ENCODE data around the gene NUCKS1.

NUCKS1 gene

DNA sequence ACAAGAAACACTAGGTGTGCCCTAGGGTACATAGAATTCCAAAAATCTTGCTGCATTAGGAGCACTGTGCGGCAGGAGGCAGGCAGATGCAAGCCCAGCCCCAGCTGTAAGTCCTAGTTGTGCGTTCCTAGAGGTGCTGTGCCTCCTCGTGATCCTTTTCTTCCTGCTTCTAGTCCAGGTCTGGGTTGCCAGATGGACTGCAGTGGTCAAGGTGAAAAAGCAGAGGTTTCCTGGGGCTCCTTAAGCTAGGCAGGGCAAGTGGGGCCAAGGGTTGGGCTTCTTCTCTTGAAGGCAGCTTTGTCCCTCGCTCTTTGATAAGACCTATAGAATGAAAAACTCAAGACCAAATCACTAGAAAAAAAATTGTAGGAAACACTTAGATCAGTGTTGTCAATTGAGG is 48.1 kb downstream of the NUCKS1 start:
- DNase-seq (ENCODE audit: low read depth in 1 of 2, low spot score in 1 of 2), result no peak

DNA sequence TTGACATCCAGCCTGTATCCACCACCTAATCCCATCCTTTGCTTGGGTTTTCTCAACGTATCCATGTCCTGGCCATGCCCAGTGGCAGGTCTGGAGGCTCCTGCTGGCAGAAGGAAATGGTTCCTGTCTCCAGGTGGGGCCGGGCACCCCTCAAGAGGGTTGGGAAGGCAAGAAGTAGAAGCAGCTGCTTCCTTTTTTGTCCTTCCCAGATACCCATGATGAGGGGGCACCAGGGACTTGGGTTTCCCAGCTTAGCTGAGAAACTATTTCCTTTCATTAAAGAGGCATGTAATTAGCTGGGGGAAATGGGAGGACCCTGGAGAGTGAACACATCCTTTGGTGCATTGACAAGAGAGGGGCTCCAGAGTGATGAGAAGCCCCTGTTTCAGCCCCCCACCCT is 48.6 kb downstream of the NUCKS1 start:
- no peak for DNase-seq (ENCODE audit: low read depth in 1 of 2, low spot score in 1 of 2)

DNA sequence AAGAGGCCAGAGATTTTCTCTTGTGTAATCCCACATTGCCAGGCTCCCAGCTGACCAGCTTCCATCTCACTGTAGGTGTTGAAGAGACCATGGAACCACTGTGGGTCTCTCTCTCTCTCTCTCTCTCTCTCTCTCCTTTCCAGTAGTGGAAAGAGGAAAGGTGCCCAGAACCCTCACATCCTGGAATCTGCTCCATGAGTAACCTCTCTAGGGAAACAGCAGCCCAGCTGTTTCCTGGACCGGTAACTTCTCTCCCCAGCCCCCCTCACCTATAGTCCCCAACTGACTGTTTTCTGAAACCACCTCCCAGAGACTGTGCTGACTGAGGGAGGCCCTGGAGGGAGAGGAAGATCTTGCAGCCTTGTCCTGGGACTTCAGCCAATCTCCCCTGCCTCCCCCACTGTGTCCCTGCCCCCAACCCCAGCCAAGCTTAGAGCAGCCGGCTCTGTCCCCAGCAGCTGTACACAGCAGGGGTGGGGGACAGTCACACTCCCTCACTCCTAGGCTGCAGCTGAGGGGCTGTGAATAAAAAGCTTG is 49.0 kb downstream of the NUCKS1 start:
- DNase-seq (ENCODE audit: low read depth in 1 of 2, low spot score in 1 of 2), result no peak

DNA sequence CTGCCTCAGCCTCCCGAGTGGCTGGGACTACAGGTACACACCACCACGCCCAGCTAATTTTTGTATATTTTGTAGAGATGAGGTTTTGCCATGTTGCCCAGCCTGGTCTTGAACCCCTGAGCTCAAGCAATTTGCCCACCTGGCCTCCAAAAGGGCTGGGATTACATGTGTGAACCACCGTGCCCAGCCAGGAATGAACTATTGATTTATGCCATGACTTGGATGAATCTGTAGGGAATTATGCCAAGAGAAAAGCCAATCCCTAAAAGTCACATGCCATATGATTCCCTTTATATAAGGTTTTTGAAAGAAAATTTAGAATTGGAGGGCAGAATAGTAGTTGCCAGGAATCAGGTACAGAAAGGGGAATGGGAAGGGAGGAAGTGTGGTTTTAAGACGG is 50.6 kb downstream of the NUCKS1 start:
- no peak for DNase-seq (ENCODE audit: low read depth in 1 of 2, low spot score in 1 of 2)

DNA sequence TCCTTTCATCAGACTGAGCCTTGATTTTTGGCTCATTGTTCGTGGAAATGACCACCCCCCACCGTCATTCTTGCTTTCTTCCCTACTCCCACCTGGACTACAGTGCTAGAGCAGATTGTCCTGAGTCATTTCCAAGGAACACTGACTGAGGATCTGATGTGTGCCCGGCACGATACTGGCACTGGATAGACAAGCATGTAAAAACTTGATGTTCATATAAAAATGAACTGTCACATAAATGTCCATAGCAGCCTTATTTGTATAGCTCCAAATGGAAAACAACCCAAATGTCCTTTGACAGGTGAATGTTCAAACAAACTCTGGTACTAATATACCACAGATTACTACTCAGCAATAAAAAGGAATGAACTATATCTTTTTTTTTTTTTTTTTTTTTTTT is 51.1 kb downstream of the NUCKS1 start:
- DNase-seq (ENCODE audit: low read depth in 1 of 2, low spot score in 1 of 2), result no peak

DNA sequence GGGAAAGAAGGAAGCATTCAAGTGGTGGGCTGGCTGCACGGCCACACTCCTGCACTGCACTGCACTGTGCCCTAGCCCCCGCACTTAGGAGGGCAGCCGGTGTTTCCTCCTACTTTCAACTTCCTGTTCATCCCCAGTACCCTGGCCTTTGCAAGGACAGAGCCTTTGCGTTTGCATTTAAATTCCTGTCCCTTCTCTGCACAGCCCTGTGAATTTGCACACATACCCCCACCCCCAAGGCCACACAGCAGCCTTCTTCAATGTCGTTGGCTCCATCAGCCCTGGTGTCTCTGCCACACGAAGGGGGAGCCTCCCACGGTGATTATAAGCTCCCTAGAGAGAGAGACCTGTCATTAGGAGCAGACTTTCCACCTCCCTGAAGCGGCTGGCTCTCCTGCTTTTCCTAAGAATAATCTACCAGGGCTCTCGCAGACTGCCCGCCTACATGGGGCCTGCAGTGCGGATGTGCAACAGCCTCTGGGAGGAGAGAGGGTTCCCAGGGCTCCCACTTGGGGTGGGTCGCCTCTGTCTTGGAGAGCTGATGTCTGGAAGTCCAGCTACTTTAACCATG is 56.5 kb downstream of the NUCKS1 start:
- no peak for DNase-seq (ENCODE audit: low read depth in 1 of 2, low spot score in 1 of 2)

DNA sequence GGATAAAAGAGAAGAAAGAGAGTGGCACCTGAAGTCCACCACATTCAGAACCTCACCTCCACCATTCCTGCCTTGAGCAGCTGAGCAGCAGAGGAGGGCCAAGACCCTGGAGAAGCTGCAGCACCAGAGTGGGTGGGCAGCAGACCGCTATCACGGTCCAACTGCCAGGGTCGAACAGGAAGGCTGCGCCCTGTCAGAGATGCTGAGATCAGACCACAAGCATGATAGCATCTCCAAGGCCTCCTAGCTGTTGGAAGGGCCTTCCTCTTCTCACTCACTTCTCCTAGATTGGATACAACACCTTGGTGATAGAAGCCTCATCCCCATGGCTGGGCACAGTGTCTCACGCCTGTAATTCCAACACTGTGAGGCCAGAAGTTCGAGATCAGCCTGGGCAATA is 57.6 kb downstream of the NUCKS1 start:
- no peak for DNase-seq (ENCODE audit: low read depth in 1 of 2, low spot score in 1 of 2)

DNA sequence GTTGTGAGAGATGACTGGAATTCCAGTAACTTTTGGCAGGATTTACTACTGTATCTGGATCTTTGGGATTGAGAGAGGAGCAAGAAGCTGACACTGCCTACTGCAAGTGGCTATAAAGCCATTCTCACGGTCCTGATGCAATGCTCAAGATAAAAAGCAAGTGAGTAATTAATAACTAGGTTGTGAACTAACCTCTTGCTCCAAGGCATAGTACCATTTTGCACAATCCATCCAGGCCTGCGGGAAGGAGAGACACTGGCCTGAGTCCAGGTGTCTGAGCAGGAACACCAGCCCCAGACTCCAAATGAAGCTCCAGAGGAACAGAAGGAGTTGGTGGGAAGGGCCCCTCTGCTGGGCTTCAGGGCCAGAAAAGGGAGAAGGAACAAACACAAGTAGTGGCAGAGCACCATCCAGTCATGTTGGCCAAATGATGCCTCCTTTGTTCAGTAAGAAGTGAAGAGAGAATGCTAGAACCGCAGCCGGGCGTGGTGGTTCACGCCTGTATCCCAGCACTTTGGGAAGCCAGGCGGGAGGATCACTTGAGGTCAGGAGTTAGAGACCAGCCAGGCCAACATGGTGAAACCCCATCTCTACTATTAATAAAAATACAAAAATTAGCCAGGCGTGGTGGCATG is 59.7 kb downstream of the NUCKS1 start:
- no peak for DNase-seq (ENCODE audit: low read depth in 1 of 2, low spot score in 1 of 2)

DNA sequence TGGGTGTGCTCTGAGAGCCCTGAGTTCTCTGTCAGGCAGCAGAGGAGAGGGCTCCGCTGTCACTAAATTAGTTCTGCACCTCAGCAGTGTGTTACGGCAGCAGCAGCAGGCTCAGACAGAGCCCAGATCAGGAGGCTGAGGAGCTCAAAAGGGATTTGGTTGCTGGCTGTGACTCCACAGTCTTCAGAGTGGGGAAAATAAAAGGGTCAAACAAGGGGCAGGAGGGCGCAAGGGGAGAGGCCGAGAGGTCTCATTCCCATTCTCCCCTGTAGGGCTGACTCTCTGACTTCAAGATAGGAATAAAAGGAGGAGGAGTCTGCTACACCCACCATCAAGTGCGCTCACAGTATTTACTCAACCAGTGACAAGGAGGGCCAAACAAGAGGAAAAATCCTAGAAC is 60.5 kb downstream of the NUCKS1 start:
- DNase-seq (ENCODE audit: low read depth in 1 of 2, low spot score in 1 of 2), result no peak

DNA sequence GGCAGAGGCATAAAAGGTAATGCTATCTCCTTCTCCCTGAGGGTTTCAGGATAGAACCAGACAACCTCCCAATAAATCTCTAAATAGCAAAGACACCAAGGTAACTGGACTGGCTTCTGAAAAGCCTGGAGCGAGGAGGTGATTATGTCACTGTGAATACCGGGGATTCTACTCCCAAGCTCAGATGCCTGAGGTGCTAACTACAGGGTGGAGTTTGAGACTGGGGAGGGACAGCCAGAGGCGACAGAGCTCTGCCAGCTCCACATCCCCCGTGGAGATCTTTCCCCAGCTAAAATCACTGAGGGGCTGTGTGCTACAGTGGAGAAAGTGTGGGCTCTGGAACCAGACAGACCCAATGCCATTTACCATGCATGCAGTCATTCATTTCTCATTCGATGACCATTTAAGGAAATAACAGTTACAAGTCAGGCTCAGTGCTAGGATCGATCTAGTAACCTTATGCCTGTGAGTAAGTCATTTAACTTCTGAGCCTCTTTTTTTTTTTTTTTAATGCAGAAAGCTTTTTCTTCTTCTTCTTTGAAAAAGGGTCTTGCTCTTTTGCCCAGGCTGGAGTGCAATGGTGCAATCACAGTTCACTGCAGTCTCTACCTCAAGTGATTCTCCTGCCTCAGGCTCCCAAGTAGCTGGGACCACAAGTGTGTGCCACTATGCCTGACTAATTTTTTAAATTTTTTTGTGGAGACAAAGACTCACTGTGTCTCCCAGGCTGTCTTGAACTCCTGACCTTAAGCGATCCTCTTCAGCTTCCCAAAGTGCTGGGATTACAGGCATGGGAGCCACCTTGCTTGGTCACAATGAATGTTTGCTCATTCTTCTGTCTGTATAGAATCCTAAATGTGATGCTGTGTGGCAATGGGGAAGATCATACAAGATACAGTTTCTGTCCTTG is 61.6 kb downstream of the NUCKS1 start:
- DNase-seq (ENCODE audit: low read depth in 1 of 2, low spot score in 1 of 2), result no peak

DNA sequence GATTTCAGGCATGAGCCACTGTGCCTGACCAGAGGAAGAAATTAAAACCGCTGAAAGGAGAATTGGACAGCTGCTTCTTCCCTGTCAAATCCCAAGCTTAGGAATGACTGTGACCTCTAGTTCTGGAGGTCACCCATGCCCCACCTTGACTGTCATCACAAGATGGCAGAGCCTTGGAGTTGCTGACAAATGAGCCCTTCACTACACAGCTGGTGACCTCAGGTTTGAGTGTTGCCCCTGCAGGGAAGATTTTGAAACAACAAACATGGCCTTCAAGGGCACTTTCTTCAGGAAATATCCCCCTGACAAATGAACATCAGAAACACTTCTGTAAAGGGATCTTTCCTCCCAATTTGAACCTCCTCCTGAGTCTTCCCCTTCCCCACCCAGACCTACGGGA is 62.7 kb downstream of the NUCKS1 start:
- DNase-seq (ENCODE audit: low read depth in 1 of 2, low spot score in 1 of 2), result no peak

DNA sequence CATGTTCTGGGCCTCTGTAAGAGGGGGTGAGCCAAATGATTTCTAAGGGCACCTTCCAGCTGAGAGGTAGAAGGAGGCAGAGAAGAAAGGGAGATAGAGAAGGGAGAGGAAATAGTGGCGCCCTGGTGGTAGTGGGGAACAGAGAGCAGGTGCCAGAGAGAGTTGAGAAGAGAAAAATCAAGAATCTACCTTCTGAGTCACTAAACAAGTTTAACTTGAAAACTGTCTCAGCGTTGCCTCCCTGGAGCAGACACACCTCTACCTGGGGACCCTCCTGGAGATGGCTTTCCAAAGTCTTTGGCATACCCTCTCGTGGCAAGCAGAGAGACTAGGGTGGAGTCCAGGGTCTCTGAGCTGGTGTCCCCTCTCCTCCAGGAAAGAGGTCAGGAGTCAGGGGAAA is 68.6 kb downstream of the NUCKS1 start:
- no peak for DNase-seq (ENCODE audit: low read depth in 1 of 2, low spot score in 1 of 2)

DNA sequence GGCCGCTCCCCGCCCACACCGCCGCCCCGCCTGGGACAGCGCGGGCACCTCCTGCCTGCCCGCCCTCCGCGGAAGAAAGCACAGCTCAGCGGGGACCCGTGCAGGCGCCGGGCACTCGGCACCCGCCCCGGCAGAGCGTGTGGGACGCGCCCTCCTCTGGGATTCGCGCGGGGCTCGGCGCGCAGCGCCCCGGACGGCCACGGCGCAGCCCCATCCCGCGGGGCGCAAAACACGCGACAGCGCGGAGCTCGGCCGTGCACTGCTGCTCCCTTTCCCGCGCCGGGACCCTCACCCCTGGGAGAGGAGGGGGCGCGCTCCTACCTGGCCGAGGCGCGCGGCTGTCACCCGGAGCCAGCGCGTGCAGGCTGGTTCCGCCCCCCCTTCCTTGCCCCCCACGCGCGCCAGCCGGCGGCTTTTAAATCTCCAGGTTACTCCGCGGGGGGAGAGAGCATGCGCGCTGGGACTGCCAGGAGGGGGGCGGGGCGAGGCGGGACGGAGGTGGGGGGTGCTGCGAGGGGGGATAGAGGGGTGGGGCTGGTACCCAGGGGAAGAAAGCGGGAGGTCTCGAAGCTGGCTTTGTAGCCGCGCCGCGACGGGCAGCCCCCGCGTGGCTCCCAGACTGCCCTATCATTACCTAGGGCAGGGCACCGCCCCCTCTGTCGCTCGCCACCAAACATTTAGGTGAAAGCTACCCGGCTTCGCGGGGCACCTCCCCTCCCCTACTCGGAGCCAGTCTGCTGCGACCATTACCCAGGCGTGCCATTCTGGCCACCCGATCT is 69.7 kb downstream of the NUCKS1 start, which contains the start of gene SLC45A3:
SLC45A3 (minus strand) TSS at position 437 of the 779 bp plus-strand sequence. CDS start 15,853 bp downstream, outside the sequence.
- DNase-seq (ENCODE audit: low read depth in 1 of 2, low spot score in 1 of 2), result peak in 1 of 2 donors; percentile 32

DNA sequence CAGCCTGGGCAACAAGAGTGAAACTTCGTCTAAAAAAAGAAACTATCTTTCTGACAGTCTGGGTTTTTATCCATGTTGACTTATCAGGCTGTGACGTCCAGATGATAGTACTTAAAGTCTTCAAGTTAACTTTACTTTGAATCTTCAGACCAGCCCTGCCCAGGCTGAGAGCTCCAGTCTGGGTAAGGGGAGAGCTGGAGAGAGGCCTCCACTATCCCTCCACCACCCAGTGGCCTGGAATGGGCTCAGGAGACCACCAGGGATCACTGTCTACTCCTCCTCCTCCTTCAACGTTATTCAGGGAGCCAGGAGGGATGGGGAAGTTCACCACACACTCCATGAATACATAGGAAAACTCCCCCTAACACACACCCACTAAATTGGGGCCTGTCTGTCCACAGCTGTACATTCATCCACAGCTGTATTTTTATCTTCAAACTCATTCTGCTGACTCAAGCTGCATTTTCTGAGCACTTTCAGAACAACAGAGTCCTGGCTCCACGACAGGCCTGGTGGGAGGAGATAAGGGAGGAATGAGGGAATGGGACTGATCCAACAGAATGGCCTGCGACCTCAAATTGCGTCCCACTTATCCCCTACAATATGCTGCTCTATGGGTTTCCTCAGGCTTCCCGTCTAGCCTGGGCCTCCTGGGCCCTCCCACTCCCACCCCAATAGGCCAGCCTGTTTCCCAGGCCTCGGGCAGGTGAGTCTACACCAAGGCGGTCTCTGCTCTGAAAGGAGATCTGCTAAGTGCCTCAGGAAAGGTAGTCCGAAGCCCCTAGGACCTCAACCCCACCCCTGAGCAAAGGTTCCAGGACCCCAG is 71.5 kb downstream of the NUCKS1 start:
- no peak for DNase-seq (ENCODE audit: low read depth in 1 of 2, low spot score in 1 of 2)

DNA sequence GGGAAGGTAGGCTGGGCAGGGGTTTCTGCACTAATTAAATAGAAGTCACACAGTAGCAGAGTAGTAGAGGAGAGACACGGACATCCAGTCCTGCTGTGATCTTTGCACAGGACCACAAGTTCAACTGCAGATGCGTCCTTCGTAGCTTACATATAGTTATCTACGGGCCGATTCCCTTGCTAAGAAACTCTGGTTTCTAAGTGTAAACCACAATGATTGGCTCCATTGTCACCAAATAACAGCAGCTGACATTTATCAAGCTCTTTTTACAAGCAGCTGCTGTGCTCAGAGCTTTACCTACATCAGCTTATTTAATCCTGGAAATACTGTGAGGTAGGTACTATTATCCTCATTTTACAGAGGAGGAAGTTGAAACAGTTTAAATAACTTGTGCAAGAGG is 72.8 kb downstream of the NUCKS1 start:
- no peak for DNase-seq (ENCODE audit: low read depth in 1 of 2, low spot score in 1 of 2)

DNA sequence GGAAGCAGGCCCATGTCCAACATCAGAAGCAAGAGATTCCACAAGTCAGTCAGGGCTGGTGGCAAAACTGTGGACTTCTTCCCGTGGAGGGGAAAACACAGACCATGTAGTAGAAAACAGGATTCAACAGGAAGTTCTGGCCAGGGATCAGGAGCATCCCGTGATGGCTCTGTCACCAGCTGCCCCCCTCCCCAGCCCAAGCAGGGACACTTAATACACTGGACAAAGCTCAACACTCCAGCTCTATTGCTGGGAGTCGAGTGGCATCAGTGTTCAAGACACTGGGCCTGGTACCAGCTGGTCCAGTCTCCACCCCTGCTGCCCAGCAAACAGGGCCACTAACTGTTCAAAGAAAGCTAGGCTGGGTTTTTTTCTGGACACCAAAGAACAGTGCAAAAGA is 73.4 kb downstream of the NUCKS1 start:
- DNase-seq (ENCODE audit: low read depth in 1 of 2, low spot score in 1 of 2), result no peak

DNA sequence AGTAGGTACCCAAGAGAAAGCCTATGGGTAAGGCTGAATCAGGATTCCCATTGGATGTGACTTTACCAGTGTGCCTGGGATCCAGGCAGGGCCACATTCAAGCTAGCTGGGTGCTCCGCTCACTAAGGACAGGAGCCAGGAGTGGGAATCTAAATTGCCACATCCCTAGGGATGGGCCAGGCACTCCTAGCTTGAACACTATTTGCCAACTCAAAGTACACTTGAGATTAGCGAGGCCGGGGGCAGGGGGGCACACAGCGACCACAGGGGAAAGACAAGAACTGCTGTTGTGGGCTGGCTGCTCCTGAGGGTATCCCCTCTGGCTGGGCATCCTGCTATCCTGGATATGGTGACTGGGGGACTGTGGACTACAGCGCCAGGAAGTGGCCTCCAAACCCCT is 74.0 kb downstream of the NUCKS1 start:
- DNase-seq (ENCODE audit: low read depth in 1 of 2, low spot score in 1 of 2), result no peak

DNA sequence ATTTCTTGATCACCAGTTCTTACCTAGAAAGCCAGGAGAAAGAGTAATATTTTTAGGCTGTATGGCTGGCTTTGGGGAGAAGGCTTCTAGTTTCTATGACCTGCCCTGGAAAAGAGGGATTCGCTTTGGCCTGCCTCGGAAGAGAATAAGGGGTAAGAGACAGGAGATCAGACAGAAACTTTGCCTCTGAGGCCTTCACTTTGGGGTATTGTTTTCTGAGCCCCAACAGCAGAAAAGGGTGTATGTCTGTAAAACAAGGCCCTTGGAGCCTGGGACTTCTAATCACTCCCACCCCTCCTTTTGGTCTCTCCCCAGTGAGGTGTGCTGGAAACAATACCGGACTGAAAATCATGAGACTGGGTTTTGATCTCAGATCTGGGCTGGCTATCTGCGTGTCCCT is 74.7 kb downstream of the NUCKS1 start:
- no peak for DNase-seq (ENCODE audit: low read depth in 1 of 2, low spot score in 1 of 2)

DNA sequence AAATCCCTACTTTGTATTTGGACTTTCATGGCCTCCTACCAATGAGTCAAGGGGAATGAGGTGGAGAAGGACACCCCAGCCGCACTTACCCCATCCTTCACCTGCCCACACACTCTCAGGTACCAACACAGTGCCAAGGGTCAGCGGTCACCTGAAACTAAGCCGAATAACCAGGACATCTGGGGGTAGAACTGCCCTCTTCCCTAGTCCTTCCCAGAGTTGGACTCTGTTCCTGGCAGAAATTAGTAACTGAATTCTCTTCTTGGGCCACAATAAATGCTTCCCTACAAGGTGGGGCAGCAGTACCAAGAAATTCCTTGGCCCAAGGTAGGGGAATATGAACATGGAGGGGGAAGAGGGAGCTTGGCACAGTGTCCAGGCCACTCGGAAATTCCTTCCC is 77.0 kb downstream of the NUCKS1 start:
- no peak for DNase-seq (ENCODE audit: low read depth in 1 of 2, low spot score in 1 of 2)

DNA sequence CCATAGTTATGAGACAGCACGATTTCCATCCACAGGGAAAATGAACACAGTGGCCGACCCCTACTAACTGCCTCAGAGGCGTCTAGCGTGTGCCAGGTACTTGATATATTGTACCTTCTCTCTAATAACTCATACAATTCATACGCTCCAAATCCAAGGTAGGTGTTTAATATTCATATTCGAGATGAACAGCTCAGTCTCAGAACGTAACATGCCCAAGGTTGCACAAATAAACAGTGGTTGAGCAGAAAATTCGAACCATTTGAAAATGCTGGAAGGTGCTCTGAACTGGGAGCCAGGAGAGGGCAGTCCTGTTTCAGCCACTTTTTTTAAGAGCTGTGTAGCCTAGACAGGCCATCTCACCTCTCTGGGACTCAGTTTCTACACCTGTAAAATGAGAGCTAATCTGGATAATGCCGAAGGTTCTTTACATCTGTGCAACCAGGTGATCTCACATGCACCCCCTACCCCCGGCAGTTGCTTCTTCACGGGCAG is 77.5 kb downstream of the NUCKS1 start:
- DNase-seq (ENCODE audit: low read depth in 1 of 2, low spot score in 1 of 2), result no peak

Data from stimulated activated CD4-positive, alpha-beta T cell treated with anti-CD3 and anti-CD28 coated beads, Interleukin-15, amount 100 ng/mL, for 1 hour (primary cell).